WTC11 (cell line): Measurements from ENCODE around the gene PCDHB2.

ENCODE experiments used
- CREB1 ChIP-seq: sonication (generic); formaldehyde crosslinking; IDR thresholded peaks from 2 replicates; pipeline ENCODE4 v1.8.0; 2023; ENCODE audit warnings: mild to moderate bottlenecking, missing genetic modification reagents
- TF ChIP-seq, protein P1 (sequence below): sonication (generic); formaldehyde crosslinking; IDR thresholded peaks from 2 replicates; pipeline ENCODE4 v1.8.1; 2023; ENCODE audit warnings: mild to moderate bottlenecking, missing genetic modification reagents, borderline replicate concordance
- TF ChIP-seq, protein P2 (sequence below): fragments of 200-600 bp; IDR thresholded peaks from 2 replicates; pipeline ENCODE4 v1.8.0; 2022; ENCODE audit warnings: antibody characterized with exemption

DNA sequence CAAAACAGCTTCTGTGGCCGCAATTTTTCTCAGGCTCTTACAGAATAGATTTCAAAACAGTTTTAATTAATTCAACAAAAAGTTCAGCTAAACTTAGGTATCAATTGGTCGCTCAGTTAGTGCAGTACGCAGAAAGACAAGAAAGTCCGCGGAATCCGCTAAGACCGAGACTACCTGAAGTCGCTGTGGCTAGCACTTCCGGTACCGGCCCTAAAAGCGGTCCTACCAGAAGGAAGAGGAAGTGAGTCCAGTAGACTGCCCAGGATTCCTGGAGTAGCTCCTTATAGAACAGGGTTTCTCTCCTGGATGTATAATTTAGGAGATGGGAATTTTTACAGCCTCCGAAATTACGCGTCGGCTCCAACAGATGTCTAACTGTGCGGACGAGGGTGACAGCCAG, 16.6 kb upstream of the PCDHB2 start:
- TF ChIP-seq CREB1 (CRISPR knock-in tag), result no peak
- TF ChIP-seq, protein P1, sequence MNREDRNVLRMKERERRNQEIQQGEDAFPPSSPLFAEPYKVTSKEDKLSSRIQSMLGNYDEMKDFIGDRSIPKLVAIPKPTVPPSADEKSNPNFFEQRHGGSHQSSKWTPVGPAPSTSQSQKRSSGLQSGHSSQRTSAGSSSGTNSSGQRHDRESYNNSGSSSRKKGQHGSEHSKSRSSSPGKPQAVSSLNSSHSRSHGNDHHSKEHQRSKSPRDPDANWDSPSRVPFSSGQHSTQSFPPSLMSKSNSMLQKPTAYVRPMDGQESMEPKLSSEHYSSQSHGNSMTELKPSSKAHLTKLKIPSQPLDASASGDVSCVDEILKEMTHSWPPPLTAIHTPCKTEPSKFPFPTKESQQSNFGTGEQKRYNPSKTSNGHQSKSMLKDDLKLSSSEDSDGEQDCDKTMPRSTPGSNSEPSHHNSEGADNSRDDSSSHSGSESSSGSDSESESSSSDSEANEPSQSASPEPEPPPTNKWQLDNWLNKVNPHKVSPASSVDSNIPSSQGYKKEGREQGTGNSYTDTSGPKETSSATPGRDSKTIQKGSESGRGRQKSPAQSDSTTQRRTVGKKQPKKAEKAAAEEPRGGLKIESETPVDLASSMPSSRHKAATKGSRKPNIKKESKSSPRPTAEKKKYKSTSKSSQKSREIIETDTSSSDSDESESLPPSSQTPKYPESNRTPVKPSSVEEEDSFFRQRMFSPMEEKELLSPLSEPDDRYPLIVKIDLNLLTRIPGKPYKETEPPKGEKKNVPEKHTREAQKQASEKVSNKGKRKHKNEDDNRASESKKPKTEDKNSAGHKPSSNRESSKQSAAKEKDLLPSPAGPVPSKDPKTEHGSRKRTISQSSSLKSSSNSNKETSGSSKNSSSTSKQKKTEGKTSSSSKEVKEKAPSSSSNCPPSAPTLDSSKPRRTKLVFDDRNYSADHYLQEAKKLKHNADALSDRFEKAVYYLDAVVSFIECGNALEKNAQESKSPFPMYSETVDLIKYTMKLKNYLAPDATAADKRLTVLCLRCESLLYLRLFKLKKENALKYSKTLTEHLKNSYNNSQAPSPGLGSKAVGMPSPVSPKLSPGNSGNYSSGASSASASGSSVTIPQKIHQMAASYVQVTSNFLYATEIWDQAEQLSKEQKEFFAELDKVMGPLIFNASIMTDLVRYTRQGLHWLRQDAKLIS (CRISPR knock-in tag), result no peak
- TF ChIP-seq, protein P2, sequence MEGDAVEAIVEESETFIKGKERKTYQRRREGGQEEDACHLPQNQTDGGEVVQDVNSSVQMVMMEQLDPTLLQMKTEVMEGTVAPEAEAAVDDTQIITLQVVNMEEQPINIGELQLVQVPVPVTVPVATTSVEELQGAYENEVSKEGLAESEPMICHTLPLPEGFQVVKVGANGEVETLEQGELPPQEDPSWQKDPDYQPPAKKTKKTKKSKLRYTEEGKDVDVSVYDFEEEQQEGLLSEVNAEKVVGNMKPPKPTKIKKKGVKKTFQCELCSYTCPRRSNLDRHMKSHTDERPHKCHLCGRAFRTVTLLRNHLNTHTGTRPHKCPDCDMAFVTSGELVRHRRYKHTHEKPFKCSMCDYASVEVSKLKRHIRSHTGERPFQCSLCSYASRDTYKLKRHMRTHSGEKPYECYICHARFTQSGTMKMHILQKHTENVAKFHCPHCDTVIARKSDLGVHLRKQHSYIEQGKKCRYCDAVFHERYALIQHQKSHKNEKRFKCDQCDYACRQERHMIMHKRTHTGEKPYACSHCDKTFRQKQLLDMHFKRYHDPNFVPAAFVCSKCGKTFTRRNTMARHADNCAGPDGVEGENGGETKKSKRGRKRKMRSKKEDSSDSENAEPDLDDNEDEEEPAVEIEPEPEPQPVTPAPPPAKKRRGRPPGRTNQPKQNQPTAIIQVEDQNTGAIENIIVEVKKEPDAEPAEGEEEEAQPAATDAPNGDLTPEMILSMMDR, result no peak
